Fibroblast of skin of back (primary cell): ENCODE results near the gene GGNBP2.

Experiments
- DNase-seq: peaks from one replicate; pipeline ENCODE4 v3.0.0-alpha.2; 2013

Gene GGNBP2

DNA sequence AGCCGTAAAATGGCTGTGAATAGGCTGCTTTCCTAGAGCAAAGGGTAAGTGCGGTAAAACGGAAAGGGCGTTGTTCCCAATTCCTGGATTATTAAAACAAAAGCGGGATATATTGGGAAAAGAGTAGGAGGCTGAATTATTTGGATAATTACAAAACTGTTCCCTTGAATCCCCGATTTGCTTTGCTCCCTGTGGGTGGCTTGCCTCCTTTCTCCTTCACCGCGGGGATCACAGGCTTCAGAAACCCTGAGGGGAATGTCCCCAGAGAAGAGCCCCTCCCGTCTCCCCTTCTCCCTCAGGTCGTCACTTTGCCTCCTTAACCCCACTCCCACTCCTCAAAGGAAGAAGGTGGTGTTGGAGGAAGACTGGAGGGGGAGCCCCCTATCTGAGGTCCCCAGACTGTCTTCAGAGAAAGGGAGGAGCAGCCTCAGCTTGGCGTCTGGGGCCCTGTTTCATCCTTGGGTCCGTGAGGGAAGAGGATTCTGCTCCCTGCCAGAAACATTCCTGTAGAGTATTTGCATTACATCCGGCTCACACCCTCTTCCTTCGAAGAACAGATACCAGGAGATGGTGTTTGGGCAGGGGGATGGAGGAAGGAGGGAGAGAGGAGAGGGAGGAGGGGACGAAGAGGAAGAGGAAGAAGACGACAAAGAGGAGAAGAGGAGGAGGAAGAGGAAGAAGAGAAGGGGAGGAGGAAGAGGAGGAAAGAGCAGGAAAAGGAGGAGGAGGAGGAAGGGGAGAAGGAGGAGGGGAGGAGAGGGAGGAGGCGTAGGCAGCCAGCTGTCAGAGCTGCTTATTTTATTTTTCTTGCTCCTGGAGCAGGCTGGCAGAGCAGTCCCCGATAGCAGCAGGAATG is 88.4 kb downstream of the GGNBP2 start:
- DNase-seq, result peak; percentile 13
